UCSD-AML1 (cell line): Measurements from ENCODE around the gene ARPC5.
"Not testable (repeated sequence)": the region's sequence is repeated elsewhere in the genome, so short reads cannot be mapped to it uniquely, and the experiment has no call there.

Experiments
- DNase-seq: peaks from one replicate; lab custom pipeline; 2025; ENCODE audit not compliant: unreplicated experiment; lab: John Stamatoyannopoulos, UW

The ARPC5 gene

DNA sequence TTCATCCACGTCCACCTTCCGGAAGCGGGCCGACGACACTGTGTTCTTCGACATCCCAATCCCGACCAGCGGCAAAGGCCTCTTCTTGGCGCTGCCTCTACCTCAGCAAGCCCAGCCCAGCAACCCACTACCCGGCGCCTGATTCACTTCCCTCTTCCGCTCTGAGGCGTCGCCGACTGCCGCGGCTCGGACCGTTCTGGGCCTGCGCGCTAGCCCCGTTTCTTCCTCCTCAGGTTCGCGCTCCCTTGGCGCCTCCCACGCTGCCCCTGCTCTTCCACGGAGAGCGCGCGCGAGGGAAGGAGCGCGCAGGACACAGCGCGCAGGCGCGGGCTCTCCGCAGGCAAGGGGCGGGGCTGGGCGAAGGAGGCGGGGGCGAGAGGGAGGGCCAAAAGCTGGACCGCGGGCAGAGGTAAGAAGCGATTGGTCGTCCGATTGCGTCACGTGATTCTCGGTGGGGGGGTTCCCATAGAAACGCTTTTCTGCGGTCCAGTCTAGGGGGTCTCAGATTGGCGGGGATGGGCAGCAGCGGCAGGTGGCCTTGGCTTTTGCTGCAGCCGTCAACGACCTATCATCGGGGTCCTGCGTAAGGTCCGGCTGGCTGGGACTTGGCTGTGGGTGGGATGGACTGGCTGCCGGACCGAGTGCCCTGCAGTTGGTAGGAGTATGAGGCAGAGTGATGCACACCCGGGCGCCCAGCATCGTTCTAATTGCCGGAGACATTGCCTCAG, at the start of gene ARPC5:
Gene ARPC5, minus strand, starts transcription at position 178 of the 728 bp plus-strand sequence. Its CDS starts 124 bp downstream, at position 54.
- DNase-seq: peak; percentile 99

DNA sequence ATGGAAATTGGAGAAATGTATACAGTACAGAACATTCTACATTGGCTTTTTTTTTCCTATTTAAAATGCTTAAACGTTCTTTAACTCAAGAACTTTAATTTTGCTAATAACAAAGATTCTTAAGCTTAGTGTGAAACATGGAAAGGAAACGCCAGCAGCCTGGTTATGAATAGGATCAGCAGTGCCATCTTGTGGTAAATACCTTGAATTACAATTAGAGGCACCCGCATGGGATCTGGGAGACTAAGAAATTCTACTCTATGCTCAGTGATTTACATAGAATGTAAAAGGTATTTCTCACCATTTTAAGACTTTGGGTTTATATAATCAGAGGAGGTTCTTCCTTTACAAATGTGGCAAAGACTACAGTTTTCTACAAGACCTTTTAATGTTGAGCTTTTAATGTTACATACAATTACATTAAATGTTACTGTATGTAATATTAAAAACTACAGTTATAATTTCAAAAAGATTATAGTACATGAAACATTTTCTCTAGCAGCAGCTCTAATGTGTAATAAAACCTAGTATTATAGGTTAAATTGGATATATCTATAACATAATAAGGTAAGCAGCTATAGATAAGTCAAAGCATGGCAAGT, 49.6 kb upstream of the ARPC5 start:
- no peak for DNase-seq

DNA sequence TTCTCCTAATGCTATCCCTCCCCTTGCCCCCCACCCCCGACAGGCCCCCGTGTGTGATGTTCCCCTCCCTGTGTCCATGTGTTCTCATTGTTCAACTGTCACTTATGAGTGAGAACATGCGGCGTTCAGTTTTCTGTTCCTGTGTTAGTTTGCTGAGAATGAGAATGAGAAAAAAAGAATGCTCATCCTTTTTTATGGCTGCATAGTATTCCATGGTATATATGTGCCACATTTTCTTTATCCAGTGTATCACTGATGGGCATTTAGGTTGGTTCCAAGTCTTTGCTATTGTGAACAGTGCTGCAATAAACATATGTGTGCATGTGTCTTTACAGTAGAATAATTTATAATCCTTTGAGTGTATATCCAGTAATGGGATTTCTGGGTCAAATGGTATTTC, 43.8 kb upstream of the ARPC5 start:
- not testable (repeated sequence) for DNase-seq

DNA sequence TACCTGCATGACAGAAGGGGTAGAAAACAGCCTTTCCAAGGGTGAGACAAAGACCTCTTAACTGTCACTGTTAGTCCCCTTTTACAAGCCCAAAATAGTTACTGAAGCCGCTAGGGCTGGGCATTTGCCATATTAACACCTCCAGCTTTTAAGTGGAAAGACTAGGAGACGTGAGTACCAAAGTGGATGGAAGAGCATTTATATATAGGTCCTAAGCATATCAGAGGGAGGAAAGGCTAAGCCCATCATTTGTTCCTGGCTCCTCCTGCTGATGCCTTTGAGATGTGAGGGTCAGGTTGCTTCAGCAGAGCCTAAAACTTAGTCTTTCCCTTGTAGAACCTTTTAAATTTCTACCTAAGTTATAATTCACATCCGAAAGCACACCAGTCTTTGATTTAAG, 43.2 kb upstream of the ARPC5 start:
- DNase-seq: no peak

DNA sequence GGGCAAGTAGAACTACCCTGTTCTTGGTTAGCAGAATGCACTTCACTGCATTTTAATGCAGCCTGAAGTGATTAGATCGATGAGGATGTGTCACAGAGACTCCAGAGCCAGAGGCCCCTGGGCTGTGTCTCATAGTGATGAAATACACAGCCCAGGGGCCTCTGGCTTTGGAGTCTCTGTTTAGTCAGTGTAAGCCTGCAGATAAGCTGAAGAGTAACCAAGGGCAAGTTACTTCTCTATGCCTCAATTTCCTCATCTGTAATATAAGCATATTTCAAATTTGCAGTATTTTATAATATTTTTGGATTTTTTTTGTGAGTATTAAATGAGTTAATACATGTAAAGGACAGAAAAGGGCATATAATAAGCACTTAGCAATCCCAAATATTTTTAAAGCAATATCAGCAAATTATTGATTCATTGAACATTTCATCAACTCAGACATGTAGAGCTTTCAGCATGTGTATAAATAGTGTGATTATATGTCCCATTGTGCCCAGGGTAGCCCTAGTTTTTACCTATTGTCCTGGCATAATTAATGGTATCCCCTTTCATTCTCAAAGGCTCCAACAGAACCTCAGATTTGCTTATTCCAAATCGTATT, 41.1 kb upstream of the ARPC5 start:
- DNase-seq: no peak

DNA sequence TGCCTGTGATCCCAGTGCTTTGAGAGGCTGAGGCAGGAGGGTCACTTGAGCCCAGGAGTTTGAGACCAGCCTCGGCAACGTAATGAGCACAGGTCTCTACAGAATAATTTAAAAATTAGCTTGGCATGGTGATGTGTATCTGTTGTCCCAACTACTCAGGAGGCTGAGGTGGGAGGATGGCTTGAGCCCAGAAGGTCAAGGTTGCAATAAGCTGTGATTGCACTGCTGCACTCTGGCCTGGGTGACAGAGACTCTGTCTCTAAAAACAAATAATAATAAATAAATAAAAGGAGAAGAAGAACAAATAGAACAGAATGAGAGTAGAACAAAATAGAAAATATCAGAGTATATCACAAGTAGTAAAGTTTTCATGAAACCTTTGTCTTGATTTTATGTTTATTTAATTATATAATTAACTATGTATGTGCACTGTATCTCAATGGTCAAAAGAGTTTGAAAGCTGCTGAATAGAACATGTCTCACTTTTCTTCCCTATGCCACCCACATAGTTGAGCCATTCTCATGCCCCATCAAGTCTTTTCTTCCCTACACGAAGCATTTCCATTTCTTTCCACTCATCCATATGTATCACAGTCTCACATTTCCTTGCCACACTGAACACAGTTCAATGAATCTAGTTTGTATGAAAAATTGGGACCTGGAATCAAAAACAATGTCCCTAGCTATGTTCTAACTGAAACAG, 40.5 kb upstream of the ARPC5 start:
- DNase-seq: no peak

DNA sequence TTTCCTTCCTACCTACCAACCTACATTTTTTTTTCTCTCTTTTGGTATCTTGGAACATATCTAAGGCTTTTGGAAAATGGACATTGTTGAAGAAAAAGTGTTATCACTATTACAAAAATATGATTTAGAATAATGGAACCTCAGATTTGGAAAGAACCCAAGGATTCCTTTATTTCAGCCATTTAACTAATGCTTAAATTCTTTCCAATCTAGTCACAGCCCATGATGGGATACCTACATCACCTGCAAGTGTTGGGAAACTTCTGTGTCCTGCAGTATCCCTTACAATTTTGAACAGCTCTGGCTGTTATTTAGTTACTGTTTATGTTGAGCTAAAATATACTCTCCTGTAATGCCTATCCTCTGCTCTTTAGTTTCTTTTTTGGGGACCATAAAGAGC, 39.8 kb upstream of the ARPC5 start:
- DNase-seq: no peak

DNA sequence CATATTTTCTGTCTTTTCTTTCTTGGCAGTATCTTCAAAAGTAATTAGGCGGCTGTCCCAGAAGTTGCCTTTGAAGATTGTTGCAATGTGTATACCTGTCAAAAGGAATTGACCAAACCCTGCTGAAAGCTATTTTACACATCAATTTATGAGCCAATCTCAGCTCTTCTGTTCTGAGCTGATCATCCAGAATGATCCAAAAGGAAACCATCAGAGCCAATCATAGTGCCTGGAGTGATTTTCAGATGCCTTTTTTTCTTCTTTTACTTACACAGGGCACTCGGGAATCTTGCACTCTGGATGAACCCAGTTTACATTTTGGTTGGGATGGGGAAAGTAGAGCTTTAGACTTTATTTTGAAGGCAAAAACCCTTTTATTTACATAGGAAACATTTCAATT, 39.3 kb upstream of the ARPC5 start:
- no peak for DNase-seq

DNA sequence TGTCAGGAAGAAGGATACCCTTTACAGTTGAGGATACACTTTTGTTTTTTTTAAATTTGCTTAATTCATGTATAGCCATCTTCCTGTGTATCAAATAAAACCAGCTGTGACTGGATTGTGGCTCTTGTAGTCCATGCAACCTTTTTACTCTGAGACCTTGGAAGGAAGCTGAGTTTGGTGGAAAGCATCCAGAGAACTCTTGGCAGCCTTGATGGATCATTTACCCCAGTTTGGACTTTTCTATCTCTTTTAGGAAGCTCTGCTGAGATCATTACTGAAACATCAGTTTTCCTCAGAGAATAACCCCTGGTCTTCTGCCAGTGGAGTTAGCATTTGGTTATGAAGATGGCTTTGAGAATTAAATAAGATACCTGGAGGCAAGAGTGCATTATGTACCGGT, 38.8 kb upstream of the ARPC5 start:
- DNase-seq: no peak

DNA sequence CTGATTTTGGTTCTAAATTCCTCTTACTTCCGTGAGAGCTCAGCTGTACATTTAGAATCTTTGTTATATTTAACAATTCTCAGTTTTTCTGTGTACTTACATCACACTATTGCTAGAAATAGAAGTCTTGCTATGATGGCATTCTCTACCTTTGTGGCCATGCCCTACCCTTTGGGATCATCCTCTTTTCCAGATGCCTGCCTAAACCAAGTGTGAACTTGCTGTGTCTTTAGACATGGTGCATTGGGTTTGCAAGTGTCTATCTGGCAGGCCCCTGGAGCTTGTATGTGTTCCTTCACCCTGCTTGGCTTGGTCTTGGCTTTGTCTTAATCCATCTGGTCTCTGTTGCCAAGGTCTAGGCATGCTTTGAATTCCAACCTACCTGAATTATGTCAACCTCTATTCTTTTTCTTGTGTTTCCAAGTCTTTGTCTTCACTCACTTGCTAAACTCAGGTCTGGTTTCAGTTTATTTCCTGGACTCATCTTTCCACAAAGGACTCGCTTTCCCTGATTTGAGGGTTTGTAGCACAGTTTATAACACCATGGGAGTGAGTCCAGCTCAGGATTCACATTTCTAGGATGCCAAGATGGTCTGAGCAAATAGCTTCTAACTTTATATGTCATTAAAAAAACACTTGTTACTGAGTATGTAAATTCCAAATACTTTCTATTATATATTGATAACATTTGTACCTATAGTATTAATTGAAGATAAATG, 38.2 kb upstream of the ARPC5 start:
- no peak for DNase-seq

DNA sequence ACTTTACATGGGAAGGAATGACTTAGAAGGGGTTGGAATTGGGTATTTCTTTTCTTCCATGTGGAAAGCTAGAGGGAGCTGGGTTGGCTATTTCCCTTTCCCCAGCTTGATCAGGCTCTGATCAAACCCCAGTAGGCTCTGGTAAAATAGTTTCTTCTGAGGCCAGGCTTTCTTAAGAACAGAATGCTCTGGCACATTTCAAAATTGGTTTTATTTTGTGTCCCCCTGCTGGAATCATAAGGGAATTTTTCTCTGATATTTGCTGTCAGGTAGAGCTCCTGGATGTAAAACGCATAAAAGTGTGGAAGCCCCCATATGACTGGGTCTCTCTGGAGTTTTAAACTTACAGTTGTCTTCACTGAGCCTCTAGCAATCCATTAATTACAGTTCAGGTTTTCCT, 34.6 kb upstream of the ARPC5 start:
- DNase-seq: no peak

DNA sequence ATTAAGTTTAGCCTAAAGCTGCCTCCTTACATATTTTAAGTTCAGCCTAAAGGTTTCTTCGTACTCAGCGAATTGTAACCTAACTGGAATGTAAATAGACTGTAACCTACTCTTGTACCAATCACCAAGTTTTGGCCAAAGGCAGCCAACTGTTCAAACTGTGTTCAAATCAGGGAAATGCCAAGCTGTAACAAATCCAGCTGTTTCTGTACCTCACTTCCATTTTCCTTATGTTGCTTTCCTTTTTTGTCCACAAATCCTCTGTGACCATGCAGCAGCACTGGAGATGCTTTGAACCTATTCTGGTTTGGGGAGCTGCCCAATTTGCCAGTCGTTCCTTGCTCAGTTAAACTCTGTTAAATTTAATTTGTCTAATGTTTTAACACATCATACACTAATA, 20.8 kb upstream of the ARPC5 start:
- DNase-seq: no peak

DNA sequence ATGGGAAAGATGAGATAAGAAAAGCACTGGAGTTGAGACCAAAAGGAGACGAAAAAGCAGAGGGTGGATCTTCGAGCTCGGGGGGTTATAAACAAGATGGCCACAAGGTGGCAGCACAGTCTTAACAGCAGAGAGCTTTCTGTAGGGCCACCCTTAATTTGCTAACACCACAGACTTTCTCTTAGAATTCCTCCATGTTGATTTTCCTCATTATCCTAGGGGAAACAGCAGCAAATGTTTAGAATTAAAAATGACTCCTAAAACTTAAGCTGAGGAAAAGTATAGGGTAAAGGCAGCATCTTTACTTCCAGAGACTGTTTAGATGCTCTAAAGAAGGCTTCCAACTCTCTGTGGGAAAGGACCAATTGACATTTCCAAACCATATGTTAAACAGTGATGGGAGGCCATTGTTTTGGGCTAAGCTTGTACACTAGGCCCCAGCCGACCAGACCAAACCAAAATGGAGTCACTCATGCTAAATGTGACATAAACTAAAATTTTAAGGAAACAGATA, 20.0 kb upstream of the ARPC5 start:
- peak; percentile 61 for DNase-seq

DNA sequence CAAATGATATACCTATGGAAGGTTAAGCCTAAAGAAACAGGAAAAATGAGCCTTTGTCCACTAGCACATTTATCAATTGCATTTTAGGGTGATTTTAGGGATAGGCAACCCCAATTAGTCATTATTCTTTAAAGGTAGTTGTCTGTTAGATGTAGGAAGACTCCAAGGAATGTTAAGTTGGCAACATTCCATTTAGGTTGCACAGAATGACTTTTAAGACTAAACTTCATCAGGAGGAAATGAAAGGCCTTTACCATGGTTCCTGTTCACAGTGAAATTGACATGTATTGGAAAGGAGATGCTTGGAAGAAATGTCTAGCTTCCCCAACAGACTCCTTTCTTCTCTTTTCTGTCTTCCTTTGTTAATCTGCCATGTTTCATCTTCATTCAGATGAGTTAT, 19.1 kb upstream of the ARPC5 start:
- no peak for DNase-seq

DNA sequence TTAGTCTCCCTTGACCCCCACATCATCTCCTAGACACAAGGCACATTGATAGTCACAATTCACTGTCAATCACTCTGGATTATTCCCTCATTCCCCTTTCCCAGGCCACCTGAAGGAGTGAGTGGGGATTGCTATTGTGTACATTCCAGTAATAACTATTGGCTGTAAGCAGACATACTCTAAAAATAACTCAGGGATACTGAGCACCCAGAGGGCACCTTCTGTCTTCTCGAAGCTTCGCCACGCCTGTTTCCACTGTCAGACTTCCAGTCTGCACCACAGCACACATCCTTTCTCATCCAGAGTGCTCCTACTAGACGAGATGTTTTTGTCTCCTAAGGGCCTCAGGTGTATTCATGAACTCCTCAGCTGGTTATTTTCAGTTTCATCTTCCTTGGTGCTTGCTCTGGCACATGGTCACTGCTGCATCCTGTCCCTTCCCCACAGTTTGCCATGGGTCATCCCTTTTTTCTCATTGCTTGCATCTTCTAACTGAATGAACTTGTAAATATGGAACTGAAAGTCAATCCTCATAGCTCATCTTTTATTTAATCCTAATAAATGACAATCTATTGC, 18.4 kb upstream of the ARPC5 start:
- no peak for DNase-seq

DNA sequence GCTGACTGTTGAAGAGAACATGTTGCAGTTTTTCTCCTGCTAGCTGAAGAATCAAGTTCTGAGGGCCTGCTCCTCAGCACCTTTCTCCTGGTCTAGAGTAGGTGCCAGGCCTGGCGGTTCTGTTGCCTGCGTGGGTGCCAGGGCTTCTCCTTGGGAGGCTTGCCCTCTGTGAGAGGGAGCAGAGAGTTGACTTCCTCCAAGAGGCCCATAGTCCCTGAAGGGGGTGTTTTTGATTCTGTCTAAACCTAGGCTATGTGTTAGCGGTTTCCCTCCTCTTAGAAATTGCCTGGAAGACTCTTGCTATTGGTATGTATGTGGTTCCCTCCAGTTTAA, 17.8 kb upstream of the ARPC5 start:
- no peak for DNase-seq

DNA sequence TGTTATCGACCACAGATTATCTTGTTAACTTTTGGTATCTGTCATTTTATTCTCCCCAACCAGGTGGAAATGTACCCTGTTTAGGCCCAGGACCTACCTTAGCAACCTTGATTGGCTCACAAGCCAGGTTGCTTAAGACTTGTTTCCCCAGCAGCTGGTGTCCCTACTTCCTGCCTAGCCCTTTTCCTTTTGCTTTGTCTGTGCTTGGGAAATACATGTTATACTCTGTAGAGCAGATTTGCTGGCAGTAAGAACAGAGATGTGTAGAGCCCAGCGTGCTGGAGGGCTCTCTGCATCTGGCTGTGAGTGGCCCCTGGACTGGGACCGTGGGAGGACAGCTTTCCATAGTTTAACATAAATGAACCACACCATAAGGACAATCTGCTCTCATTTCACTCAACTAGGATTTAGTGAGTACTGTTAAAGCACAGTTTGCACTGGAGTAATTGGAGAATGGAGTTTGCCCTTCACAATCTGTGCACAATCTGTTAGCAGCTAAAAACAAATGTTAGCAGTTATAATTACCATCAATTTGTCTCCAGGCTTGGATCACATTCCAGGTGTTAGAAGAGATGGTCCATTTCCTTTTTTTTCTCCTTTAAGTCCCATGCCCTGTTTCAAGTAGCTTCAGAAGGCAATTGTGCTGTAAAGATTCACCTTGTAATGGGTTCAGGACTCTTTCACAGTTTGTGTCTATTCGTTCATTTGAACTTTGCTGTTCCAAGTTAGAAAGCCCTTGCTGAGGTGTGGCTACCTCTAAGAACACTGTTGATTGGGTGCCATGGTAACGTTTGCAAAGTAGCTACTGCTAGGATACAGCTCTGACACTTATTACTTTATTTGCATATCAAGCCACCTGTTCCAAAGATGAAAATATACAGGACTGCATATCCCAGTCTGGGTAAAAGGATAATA, 17.2 kb upstream of the ARPC5 start, which contains the start of gene APOBEC4:
Gene APOBEC4, minus strand, starts transcription at position 770 of the 915 bp plus-strand sequence. CDS start 4,535 bp downstream, outside the sequence.
- no peak for DNase-seq

DNA sequence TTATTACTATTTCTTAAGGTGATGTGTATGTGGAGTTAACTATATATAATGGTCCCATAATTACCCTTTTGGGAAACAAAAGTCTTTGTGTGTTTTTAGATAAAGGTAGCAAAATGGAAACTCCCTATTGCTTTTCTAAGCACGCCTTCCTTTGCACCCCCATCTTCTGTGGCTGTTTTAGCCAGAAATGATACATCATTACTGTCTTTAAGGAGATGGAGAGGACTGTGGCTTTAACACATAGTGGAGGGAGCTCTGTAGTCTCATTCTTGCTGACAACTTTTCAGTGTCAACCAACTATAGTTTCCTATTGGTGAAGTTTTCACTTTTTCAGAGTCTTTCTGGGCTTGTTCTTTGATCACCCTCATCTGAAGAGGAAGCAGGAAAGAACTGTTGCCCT, 16.5 kb upstream of the ARPC5 start:
- no peak for DNase-seq

DNA sequence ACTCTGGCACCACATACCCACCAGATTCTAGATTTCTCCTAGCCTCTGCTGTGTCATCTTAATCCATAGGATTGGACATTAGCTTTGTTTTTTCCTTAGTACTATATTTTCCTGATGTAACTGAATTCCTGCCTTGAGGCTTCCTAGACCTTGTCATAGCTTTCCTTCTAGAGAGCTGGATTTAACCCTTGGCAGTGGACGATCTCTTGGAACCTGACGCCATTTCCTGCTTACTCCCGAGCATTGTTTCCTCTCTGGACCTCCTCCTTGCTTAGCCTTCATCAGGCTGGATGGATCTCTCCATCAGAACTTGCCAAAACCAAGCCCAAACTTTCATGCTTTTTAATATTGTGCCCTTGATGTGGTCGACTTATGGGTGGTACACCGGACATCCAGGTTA, 16.0 kb upstream of the ARPC5 start:
- DNase-seq: no peak

DNA sequence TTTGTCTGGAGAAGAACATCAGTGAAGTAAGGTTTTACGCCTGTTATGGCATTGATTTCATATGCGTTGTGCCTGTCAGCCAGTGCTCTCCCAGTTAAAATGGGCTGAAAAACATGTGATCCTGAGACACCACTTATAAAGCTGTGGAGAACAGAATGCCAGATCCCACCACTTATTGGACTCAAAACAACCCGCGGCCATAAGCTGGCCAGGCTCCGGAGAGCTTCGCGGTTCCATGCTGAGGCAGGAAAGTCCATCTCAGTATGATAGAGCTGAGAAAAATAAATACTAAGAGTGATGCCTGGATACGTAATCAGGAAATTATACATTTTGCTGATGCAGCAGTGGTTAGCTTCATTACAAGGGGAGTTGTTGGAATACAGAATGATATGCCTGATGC, 12.5 kb upstream of the ARPC5 start:
- DNase-seq: no peak
